SK-N-SH treated with all-trans-retinoic acid at 6 μM for 48 hours (cell line): ENCODE data around the gene ZNF101.
A peak's percentile ranks its signal among the peaks of the same experiment; 100 is the strongest.

Source experiments
- ATAC-seq: fragments of 200-7000 bp; cut with Tn5 transposase; 3 replicates; pipeline ENCODE4 v1.9.1; 2020; ENCODE audit warnings: mild to moderate bottlenecking, moderate library complexity
- ARNTL ChIP-seq: fragments of 450-650 bp; formaldehyde crosslinking; IDR thresholded peaks from 2 replicates; pipeline ENCODE4 v1.5.0; 2020; ENCODE audit warnings: low read depth, mild to moderate bottlenecking, moderate library complexity, borderline replicate concordance
- BACH2 ChIP-seq: fragments of 250-450 bp; sonication (Bioruptor Pico); IDR thresholded peaks from 2 replicates; pipeline ENCODE4 v1.9.0; 2021; ENCODE audit warnings: mild to moderate bottlenecking, borderline replicate concordance
- CSDC2 ChIP-seq: fragments of 250-450 bp; sonication (Bioruptor Pico); IDR thresholded peaks from 2 replicates; pipeline ENCODE4 v1.5.0; 2020; ENCODE audit warnings: mild to moderate bottlenecking, moderate library complexity
- ESRRG ChIP-seq: fragments of 250-450 bp; sonication (Bioruptor Pico); IDR thresholded peaks from 2 replicates; pipeline ENCODE4 v1.6.1; 2021; ENCODE audit warnings: mild to moderate bottlenecking
- GLIS3 ChIP-seq: fragments of 250-450 bp; sonication (Bioruptor Pico); IDR thresholded peaks from 2 replicates; pipeline ENCODE4 v1.5.0; 2020; ENCODE audit warnings: mild to moderate bottlenecking, moderate library complexity
- ISL1 ChIP-seq: fragments of 250-450 bp; sonication (Bioruptor Pico); IDR thresholded peaks from 2 replicates; pipeline ENCODE4 v2.1.2; 2022; ENCODE audit warnings: mild to moderate bottlenecking, moderate library complexity
- OSR1 ChIP-seq: fragments of 250-450 bp; sonication (Bioruptor Pico); IDR thresholded peaks from 2 replicates; pipeline ENCODE4 v1.8.0; 2022; ENCODE audit warnings: moderate library complexity, mild to moderate bottlenecking, inconsistent platforms
- RARB ChIP-seq: fragments of 250-450 bp; sonication (Bioruptor Pico); IDR thresholded peaks from 2 replicates; pipeline ENCODE4 v1.8.0; 2021; ENCODE audit warnings: mild to moderate bottlenecking, moderate library complexity
- SNAI2 ChIP-seq: fragments of 250-450 bp; sonication (Bioruptor Pico); IDR thresholded peaks from 2 replicates; pipeline ENCODE4 v1.5.0; 2020; ENCODE audit warnings: mild to moderate bottlenecking, moderate library complexity
- TCF4 ChIP-seq: fragments of 250-450 bp; sonication (Bioruptor Pico); IDR thresholded peaks from 2 replicates; pipeline ENCODE4 v1.8.0; 2021; ENCODE audit warnings: mild to moderate bottlenecking, moderate library complexity, borderline replicate concordance
- TOX ChIP-seq: fragments of 250-450 bp; sonication (Bioruptor Pico); IDR thresholded peaks from 2 replicates; pipeline ENCODE4 v1.8.0; 2021; ENCODE audit warnings: mild to moderate bottlenecking, moderate library complexity, borderline replicate concordance
- ZC3H10 ChIP-seq: fragments of 250-450 bp; sonication (Bioruptor Pico); IDR thresholded peaks from 2 replicates; pipeline ENCODE4 v1.5.1; 2021; ENCODE audit warnings: mild to moderate bottlenecking, moderate library complexity
- ZFP3 ChIP-seq: fragments of 250-450 bp; sonication (Bioruptor Pico); IDR thresholded peaks from 2 replicates; pipeline ENCODE4 v1.5.0; 2020; ENCODE audit warnings: mild to moderate bottlenecking, moderate library complexity
- ZFP30 ChIP-seq: fragments of 450-650 bp; formaldehyde crosslinking; IDR thresholded peaks from 2 replicates; pipeline ENCODE4 v1.5.0; 2022; ENCODE audit warnings: mild to moderate bottlenecking, moderate library complexity
- ZNF565 ChIP-seq: fragments of 450-650 bp; formaldehyde crosslinking; conservative IDR thresholded peaks from 2 replicates; pipeline ENCODE4 v1.5.0; 2020; ENCODE audit warnings: low read depth, mild to moderate bottlenecking, moderate library complexity
- ZNF70 ChIP-seq: fragments of 450-650 bp; formaldehyde crosslinking; IDR thresholded peaks from 2 replicates; pipeline ENCODE4 v1.5.0; 2020; ENCODE audit warnings: mild to moderate bottlenecking, moderate library complexity
- ZNF8 ChIP-seq: fragments of 450-650 bp; formaldehyde crosslinking; IDR thresholded peaks from 2 replicates; pipeline ENCODE4 v1.5.0; 2020; ENCODE audit warnings: mild to moderate bottlenecking, moderate library complexity
- TF ChIP-seq, protein P1 (sequence below): fragments of 250-450 bp; sonication (Bioruptor Pico); IDR thresholded peaks from 2 replicates; pipeline ENCODE4 v1.5.0; 2020; ENCODE audit warnings: mild to moderate bottlenecking, moderate library complexity
- TF ChIP-seq, protein P2 (sequence below): fragments of 250-450 bp; sonication (Bioruptor Pico); IDR thresholded peaks from 2 replicates; pipeline ENCODE4 v1.8.0; 2020; ENCODE audit warnings: mild to moderate bottlenecking, moderate library complexity, borderline replicate concordance
- TF ChIP-seq, protein P3 (sequence below): fragments of 250-450 bp; sonication (Bioruptor Pico); IDR thresholded peaks from 2 replicates; pipeline ENCODE4 v1.5.1; 2021; ENCODE audit warnings: mild to moderate bottlenecking, moderate library complexity
- TF ChIP-seq, protein P4 (sequence below): fragments of 250-450 bp; sonication (Bioruptor Pico); IDR thresholded peaks from 2 replicates; pipeline ENCODE4 v1.8.0; 2021; ENCODE audit warnings: low read depth, mild to moderate bottlenecking, moderate library complexity, borderline replicate concordance
- TF ChIP-seq, protein P5 (sequence below): fragments of 250-450 bp; sonication (Bioruptor Pico); IDR thresholded peaks from 2 replicates; pipeline ENCODE4 v1.5.1; 2020; ENCODE audit warnings: low read depth, mild to moderate bottlenecking, moderate library complexity

ZNF101 gene

DNA sequence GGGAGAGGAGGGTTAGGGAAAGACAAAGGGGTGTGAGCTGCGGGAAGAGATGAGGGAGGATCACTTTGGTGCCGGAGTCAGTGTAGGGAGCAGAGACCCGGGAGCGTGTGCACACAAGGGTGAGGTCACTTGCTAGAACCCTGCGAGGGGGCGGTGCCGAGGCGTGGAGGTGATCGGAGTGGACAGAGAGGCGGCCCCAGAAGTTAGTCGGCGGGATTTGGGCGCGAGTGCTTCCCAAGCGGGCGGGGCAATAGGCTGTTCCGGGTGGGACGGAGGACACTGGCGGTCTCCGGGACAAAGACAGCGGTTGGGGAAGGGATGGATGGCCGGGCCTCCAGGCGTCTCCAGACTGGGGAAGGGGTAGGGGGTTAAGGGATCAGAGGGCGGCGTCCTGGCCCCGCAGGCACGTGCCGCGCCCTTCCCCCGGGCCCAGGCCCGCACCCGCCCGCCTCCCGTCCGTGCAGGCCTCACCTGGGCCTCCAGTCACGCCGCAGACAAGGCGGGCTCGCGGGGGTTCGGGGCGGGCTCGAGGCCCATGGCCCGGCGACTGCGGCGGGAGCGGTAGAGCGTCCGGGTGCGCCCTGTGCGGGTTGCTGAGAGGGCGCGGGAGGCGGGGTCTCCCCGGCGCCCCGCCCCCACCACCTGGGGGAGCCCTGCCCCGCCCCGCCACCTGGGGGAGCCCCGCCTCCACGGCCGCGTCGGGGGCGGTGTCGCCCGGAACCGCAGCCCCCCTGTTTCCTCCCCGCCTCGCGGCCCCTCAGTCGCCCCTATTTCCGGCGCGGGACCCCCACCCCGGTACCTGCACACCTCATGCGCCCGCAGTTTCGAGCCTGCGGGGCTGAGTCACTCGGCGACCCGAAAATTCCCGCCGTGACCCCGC, 40.8 kb upstream of the ZNF101 start, which contains the start of gene LPAR2:
TSS of gene LPAR2 (minus strand) at position 600 of the 880 bp plus-strand sequence. CDS start 945 bp downstream, outside the sequence.
- peak; percentile 59 for ATAC-seq
- TF ChIP-seq ZNF8 (CRISPR knock-in tag), result no peak
- TF ChIP-seq, protein P1, sequence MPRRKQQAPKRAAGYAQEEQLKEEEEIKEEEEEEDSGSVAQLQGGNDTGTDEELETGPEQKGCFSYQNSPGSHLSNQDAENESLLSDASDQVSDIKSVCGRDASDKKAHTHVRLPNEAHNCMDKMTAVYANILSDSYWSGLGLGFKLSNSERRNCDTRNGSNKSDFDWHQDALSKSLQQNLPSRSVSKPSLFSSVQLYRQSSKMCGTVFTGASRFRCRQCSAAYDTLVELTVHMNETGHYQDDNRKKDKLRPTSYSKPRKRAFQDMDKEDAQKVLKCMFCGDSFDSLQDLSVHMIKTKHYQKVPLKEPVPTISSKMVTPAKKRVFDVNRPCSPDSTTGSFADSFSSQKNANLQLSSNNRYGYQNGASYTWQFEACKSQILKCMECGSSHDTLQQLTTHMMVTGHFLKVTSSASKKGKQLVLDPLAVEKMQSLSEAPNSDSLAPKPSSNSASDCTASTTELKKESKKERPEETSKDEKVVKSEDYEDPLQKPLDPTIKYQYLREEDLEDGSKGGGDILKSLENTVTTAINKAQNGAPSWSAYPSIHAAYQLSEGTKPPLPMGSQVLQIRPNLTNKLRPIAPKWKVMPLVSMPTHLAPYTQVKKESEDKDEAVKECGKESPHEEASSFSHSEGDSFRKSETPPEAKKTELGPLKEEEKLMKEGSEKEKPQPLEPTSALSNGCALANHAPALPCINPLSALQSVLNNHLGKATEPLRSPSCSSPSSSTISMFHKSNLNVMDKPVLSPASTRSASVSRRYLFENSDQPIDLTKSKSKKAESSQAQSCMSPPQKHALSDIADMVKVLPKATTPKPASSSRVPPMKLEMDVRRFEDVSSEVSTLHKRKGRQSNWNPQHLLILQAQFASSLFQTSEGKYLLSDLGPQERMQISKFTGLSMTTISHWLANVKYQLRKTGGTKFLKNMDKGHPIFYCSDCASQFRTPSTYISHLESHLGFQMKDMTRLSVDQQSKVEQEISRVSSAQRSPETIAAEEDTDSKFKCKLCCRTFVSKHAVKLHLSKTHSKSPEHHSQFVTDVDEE (CRISPR knock-in tag), result no peak
- TF ChIP-seq CSDC2 (CRISPR knock-in tag), result no peak
- TF ChIP-seq, protein P2, sequence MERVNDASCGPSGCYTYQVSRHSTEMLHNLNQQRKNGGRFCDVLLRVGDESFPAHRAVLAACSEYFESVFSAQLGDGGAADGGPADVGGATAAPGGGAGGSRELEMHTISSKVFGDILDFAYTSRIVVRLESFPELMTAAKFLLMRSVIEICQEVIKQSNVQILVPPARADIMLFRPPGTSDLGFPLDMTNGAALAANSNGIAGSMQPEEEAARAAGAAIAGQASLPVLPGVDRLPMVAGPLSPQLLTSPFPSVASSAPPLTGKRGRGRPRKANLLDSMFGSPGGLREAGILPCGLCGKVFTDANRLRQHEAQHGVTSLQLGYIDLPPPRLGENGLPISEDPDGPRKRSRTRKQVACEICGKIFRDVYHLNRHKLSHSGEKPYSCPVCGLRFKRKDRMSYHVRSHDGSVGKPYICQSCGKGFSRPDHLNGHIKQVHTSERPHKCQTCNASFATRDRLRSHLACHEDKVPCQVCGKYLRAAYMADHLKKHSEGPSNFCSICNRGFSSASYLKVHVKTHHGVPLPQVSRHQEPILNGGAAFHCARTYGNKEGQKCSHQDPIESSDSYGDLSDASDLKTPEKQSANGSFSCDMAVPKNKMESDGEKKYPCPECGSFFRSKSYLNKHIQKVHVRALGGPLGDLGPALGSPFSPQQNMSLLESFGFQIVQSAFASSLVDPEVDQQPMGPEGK, result no peak
- TF ChIP-seq BACH2, result no peak
- TF ChIP-seq ESRRG (CRISPR knock-in tag), result no peak
- TF ChIP-seq ISL1, result no peak
- TF ChIP-seq RARB (CRISPR knock-in tag), result no peak
- no peak for TF ChIP-seq ZFP30 (CRISPR knock-in tag)
- TF ChIP-seq GLIS3, result no peak
- TF ChIP-seq ARNTL (CRISPR knock-in tag), result no peak

DNA sequence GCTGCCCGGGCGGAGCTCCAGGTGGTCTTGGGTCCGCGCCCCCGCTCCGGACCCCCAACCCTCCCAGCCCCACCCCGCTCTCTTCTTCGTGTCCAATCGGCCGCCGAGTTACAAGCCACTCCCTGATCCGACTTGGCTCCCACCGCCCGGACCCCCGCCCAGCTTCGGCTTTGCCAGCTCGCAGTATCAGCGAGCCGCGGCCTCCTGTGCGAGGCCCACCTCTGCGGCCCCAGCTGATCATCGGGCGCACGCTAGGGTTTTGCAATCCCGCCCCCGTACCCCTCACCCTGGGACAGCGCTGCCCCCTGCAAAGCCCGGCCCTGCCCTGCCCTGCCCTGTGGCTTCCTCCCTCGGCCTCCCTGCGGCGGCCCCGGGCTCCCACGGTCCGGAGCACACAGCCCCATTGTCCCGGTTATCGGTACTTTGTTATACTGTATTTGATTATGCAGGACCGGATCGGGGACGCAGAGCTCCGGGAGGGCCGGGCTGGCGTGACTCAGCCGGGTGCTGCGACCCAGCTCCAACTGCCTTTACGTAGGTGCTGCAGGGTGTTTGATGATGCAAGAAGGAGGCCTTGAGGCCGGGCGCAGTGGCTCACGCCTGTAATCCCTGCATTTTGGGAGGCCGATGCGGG, 40.0 kb upstream of the ZNF101 start:
- ATAC-seq, result peak; percentile 8
- TF ChIP-seq ZNF565 (CRISPR knock-in tag), result no peak
- no peak for TF ChIP-seq ESRRG (CRISPR knock-in tag)
- no peak for TF ChIP-seq ARNTL (CRISPR knock-in tag)
- TF ChIP-seq ZC3H10 (CRISPR knock-in tag), result no peak
- TF ChIP-seq RARB (CRISPR knock-in tag), result no peak
- no peak for TF ChIP-seq TOX (CRISPR knock-in tag)
- TF ChIP-seq, all 23 proteins: peak for 0

DNA sequence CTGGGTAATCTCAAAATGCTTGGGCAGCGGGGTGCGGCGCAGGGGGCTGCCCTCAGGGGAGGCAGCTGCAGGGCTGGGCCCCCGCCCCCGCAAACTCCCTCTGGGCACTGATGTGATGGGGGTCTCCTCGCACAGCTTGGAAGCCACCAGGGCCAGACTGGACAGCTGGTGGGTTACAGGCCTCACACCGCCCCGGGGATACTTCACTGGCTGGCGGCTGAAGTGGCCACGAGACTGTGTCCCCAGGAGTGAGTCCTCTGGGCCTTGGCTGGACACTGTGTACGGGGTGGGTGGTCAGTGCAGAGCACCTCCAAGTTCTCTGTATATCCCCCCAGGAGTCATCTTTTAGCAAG, 38.6 kb upstream of the ZNF101 start:
- TF ChIP-seq TCF4 (no peak), ZNF8 (CRISPR knock-in tag) (no peak), ZNF565 (CRISPR knock-in tag) (no peak), OSR1 (CRISPR knock-in tag) (no peak), ARNTL (CRISPR knock-in tag) (no peak), ZFP3 (CRISPR knock-in tag) (no peak), SNAI2 (no peak), ZNF70 (CRISPR knock-in tag) (no peak), BACH2 (no peak), CSDC2 (CRISPR knock-in tag) (no peak)
- TF ChIP-seq, protein P3, sequence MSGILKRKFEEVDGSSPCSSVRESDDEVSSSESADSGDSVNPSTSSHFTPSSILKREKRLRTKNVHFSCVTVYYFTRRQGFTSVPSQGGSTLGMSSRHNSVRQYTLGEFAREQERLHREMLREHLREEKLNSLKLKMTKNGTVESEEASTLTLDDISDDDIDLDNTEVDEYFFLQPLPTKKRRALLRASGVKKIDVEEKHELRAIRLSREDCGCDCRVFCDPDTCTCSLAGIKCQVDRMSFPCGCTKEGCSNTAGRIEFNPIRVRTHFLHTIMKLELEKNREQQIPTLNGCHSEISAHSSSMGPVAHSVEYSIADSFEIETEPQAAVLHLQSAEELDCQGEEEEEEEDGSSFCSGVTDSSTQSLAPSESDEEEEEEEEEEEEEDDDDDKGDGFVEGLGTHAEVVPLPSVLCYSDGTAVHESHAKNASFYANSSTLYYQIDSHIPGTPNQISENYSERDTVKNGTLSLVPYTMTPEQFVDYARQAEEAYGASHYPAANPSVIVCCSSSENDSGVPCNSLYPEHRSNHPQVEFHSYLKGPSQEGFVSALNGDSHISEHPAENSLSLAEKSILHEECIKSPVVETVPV (CRISPR knock-in tag), result no peak
- TF ChIP-seq, protein P4, sequence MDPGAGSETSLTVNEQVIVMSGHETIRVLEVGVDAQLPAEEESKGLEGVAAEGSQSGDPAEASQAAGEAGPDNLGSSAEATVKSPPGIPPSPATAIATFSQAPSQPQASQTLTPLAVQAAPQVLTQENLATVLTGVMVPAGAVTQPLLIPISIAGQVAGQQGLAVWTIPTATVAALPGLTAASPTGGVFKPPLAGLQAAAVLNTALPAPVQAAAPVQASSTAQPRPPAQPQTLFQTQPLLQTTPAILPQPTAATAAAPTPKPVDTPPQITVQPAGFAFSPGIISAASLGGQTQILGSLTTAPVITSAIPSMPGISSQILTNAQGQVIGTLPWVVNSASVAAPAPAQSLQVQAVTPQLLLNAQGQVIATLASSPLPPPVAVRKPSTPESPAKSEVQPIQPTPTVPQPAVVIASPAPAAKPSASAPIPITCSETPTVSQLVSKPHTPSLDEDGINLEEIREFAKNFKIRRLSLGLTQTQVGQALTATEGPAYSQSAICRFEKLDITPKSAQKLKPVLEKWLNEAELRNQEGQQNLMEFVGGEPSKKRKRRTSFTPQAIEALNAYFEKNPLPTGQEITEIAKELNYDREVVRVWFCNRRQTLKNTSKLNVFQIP (CRISPR knock-in tag), result no peak
- TF ChIP-seq, protein P5, sequence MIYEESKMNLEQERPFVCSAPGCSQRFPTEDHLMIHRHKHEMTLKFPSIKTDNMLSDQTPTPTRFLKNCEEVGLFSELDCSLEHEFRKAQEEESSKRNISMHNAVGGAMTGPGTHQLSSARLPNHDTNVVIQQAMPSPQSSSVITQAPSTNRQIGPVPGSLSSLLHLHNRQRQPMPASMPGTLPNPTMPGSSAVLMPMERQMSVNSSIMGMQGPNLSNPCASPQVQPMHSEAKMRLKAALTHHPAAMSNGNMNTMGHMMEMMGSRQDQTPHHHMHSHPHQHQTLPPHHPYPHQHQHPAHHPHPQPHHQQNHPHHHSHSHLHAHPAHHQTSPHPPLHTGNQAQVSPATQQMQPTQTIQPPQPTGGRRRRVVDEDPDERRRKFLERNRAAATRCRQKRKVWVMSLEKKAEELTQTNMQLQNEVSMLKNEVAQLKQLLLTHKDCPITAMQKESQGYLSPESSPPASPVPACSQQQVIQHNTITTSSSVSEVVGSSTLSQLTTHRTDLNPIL (CRISPR knock-in tag), result no peak
- TF ChIP-seq, protein P2, result no peak
- TF ChIP-seq, all 23 proteins: peak for 0

More for the DNA sequence above, 38.6 kb upstream of the ZNF101 start:
- ATAC-seq, result no peak
